HG03045 (cell line): ENCODE results near the gene WDR90.

ENCODE experiments used
- ATAC-seq: cut with Tn5 transposase; IDR thresholded peaks from one replicate; pipeline ENCODE4 v1.9.1; 2021; ENCODE audit warnings: mild to moderate bottlenecking, moderate library complexity; ENCODE audit not compliant: unreplicated experiment

Gene WDR90

GRCh38 chr16:625977-626765 is 23.0 kb upstream of the WDR90 start:
- no peak for ATAC-seq

DNA sequence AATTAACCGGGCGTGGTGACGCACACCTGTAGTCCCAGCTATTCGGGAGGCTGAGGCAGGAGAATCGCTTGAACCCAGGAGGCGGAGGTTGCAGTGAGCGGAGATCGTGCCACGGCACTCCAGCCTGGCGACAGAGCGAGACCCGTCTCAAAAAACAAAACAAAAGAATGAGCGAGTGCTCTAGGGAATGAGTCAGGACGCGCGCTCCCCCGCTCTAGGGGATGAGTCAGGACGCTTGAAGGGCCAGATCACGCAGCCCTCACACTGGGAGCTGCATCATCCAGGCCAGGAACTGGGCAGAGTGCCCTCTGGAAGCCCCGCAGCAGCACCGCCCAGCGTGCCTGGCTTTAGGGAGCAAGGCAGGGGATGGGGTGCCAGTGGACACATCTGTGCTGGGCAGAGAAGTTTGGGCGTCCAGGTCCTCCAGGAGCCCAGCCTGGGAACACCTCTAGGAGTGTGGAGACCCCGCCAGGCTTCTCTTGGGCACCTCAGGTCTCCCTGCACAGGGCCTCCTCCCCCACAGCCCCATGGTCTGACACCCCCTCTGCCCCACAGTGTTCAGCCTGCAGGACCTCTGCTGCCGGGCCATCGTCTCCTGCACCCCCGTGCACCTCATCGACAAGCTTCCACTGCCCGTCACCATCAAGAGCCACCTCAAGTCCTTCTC is 22.2 kb upstream of the WDR90 start:
- no peak for ATAC-seq

GRCh38 chr16:627454-628239 is 21.5 kb upstream of the WDR90 start:
- no peak for ATAC-seq

DNA sequence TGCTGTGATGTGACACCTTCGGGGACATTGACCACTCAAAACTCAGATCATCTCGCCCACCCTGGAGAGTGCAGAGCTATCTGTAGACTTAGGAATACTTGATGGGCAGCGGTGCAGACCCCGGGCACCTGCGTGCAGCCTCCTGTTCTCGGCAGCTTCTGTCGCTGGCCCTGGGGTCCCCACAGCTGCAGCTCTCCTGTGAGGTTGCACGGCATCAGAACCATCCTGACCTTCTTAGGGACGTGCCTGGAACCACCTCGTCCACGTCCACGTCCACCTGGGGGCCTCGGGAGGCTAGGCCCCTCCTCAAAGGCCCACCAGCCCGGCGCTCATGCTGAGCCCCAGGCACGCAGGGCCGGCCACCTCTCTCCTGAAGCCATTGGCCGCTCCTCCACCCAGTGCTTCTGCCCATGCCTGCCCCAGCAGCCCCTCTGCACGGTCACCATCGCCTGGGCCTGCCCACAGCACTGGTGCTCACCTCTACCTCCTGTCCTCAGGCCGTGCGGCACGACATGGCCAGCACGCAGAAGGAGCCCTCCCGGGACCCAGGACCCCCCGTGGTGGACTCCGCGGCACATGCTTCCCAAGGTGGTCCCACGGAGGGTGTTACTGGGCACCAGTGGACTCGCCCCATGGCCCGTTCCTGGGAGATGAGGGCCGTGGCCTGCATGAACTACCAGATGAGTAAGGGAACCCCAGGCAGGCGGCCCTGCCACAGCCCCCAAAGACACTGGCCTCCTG is 20.7 kb upstream of the WDR90 start:
- ATAC-seq = no peak

DNA sequence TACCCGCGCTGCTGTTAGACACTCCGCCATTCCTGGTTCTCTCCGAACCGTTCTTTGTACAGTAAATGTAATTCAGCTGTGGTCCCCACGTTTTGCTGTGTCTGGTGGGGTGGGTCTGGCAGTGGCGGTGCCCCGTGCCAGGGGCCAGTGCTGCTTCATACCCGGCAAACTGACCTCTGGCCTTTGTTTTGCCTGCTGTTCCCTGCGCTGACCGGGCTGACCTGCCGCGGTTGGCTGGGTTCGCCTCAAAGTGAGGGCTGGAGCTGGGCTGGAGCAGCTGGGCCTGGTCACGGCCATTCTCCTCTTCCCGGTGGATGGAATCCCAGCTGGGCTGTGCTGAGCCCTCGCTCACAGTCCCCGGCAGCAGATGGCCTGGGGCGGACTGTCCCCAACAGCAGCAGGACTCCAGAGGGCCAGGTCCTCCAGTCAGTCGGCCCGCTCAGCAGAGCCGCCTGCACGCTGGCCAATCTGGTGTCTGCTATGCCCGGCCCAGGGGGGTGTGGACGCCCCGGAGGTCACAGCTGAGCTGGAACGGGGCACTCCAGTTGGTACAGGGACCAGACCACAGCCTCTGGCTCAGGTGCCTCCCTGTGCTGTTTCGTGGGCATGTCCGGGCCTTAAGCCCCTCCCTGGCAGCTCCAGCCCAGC is 19.9 kb upstream of the WDR90 start:
- no peak for ATAC-seq

DNA sequence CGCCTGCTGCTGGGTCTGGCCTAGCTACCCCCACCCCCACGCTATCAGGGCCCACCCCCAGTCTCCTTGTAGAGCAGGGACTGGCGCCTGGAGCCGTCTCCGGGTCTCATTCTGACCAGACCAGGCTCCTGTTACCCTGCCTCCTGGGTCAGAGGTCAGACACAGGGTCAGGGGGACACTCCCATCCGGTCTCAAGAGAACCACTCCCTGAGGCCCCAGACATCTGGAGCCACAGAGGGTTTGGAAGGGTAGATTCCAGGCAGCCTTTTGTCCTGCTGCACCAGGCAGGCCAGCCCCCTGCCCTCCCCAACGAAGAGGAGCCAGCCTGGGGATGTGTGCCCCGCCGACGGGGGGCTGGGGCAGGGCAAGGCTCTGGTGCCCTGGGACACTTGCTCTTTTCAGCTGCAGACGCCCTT is 19.3 kb upstream of the WDR90 start:
- no peak for ATAC-seq

- ATAC-seq = no peak
Measured at GRCh38 chr16:630249-630814, 18.8 kb upstream of the WDR90 start.

DNA sequence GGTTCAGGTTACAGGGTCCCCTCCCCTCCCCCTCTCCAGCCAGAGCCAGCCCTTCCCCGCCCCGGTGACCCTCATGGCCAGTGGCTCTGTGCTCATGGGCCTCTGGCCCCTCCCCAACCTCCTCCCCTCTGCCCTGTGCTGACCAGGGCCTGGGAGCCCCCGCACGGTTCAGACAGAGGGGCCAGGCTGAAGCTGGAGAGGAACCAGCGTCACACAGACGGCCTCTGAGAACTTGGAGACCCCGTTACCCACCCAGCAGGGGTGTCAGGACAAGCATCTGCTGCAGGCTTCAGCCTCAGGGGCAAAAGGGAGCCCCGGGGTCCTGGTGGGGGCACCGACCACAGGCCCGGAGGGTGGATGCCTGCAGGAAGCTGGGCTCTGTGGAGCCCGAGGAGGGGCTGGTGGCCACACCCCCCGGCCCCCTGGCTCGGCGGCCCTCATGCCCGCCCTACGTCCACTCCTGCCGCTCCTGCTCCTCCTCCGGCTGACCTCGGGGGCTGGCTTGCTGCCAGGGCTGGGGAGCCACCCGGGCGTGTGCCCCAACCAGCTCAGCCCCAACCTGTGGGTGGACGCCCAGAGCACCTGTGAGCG is 18.3 kb upstream of the WDR90 start, which contains the start of gene WFIKKN1:
WFIKKN1 (plus strand) TSS at position 171 of the 591 bp plus-strand sequence; CDS start at position 440, 269 bp downstream.
- ATAC-seq = no peak

DNA sequence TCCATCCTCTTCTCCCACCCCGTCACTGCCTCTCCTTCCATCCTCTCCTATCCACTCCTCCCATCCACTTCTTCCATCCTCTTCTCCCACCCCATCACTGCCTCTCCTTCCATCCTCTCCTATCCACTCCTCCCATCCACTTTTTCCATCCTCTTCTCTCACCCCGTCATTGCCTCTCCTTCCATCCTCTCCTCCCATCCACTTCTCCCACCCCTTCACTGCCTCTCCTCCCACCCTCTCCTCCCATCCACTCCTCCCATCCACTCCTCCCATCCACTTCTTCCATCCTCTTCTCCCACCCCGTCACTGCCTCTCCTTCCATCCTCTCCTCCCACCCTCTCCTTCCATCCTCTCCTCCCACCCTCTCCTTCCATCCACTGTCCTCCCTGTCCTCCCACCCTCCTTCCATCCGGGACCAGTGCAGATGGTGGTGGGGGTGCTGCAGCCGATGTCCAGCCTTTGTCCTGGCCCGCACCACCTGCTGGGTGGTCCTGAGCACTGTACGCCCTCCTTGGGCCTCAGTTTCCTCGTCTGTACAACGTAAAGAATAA is 17.3 kb upstream of the WDR90 start:
- no peak for ATAC-seq

DNA sequence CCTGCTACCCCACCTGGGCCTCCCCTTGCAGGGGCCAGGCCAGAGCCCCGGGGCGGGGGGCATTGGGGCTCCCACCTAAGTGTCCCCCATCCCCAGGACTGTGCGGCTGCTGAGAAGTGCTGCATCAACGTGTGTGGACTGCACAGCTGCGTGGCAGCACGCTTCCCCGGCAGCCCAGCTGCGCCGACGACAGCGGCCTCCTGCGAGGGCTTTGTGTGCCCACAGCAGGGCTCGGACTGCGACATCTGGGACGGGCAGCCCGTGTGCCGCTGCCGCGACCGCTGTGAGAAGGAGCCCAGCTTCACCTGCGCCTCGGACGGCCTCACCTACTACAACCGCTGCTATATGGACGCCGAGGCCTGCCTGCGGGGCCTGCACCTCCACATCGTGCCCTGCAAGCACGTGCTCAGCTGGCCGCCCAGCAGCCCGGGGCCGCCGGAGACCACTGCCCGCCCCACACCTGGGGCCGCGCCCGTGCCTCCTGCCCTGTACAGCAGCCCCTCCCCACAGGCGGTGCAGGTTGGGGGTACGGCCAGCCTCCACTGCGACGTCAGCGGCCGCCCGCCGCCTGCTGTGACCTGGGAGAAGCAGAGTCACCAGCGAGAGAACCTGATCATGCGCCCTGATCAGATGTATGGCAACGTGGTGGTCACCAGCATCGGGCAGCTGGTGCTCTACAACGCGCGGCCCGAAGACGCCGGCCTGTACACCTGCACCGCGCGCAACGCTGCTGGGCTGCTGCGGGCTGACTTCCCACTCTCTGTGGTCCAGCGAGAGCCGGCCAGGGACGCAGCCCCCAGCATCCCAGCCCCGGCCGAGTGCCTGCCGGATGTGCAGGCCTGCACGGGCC is 16.5 kb upstream of the WDR90 start:
- ATAC-seq = no peak

DNA sequence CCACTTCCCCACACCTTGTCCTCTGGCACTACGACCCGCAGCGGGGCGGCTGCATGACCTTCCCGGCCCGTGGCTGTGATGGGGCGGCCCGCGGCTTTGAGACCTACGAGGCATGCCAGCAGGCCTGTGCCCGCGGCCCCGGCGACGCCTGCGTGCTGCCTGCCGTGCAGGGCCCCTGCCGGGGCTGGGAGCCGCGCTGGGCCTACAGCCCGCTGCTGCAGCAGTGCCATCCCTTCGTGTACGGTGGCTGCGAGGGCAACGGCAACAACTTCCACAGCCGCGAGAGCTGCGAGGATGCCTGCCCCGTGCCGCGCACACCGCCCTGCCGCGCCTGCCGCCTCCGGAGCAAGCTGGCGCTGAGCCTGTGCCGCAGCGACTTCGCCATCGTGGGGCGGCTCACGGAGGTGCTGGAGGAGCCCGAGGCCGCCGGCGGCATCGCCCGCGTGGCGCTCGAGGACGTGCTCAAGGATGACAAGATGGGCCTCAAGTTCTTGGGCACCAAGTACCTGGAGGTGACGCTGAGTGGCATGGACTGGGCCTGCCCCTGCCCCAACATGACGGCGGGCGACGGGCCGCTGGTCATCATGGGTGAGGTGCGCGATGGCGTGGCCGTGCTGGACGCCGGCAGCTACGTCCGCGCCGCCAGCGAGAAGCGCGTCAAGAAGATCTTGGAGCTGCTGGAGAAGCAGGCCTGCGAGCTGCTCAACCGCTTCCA is 15.7 kb upstream of the WDR90 start:
- ATAC-seq = no peak

DNA sequence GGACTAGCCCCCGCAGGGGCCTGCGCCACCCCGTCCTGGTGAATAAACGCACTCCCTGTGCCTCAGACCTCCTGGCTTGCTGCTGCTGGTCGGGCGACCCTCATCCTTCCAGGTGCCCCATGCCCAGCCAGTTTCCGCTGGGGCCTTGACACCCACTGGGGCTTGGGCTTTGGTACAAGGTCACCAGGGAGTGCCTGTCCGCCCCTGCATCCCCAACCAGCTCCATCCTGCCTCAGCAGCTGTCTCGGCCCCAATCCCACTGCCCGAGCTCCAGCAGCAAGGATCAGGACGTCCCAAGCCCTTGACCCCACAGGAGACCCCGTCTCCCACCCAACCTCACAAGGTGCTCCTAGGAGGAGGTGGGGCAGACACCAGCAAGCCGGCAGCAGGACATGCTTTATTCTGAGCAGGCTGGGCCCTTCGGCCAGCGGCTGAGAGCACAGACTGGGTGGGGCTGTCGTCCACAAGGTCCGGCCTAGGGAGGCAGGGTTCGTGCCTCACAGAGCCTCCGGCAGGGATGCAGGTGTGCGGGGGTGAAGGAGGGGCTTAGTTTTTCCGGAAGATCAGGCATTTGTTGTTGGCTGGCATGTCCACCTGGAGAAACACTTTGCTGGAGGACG is 15.0 kb upstream of the WDR90 start:
- ATAC-seq = no peak

DNA sequence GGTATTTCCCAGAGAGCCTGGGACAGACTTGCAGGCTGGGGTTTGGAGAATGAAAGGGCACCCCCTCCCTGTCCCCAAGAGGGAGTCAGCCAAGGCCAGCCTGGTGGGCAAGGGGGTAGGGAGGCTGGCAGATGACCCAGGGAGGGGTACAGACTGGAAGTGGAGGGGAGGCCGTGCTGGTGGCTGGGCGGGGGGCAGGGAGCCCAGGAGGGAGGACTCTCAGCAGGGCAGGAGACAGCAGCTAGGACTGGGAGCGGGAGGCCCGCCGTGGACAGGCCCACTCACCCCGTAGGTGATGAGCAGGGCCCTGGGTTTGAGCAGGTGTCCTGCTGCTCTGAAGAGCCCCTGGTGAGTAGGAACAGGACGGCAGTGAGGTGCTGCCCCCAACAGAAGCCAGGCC is 14.2 kb upstream of the WDR90 start:
- no peak for ATAC-seq

- no peak for ATAC-seq
Measured at GRCh38 chr16:635573-636205, 13.5 kb upstream of the WDR90 start.

DNA sequence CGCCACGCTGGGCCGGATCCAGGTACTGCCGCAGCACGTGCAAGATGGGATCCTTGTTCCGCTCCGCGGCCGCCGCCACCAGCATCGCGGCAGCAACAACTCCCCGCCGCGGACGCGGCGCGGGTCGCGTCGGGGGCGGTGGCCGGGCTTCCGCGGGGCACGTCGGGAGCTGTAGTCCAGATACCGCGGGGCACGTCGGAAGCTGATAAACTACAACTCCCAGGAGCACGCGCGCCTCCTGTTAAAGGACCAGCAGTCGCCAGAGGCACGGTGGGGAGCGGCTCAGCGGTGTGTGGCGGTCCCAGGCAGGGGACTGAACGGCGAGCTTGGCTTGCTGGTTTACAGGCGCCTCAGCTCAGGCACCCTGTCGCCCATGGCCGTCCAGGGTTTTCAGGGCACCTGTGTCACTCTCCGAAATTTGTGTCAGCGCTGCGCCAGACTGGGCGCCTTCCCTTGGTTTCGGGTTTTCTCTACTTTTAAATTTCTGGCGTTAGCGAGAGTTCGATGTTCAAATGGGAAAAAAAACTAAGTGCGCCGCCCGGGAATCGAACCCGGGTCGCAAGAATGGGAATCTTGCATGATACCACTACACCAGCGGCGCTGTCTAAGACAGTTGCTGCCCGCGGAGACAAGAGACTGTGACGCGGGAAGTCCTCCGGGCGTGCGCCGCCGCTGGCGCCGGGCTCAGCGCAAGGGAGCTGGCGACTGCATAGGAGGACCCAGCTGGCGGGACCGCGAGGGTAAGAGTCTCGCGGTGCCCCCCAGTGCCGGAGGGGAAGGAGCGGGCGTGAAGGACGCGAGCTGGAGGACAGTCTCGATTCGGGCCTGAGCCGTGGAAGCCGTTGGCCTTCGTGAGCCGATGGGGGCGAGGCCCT is 12.7 kb upstream of the WDR90 start, which contains the start of gene METTL26:
METTL26 (minus strand) TSS at position 100 of the 875 bp plus-strand sequence; CDS start at position 85, 15 bp downstream.
- peak; percentile 60 for ATAC-seq
